ENCODE measurements around the gene HDAC7.

DNA sequence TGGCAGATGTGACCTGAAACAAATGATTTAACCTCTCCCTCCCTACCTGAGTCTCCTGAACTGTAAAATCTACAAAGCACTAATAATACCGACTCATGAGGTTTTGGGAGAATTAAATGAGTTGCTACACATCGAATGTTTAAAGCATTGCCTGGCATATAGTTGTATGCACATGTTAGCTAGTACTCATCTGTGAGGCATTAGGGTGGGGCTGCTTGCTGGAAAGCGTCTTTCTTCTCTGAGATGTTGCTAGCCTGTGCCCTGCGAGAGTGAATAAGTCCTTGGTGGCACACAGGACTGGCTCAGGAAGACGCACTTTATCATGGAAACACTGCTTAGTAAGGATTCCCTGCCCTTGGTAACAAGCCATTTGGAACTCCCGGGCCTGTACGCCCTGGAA, 67.2 kb downstream of the HDAC7 start:
- TF ChIP-seq POLR2A (IDR thresholded peaks at IDR 0.05; ENCODE audit: low read depth, low read length) (no peak), POLR2AphosphoS5 (IDR thresholded peaks at IDR 0.05; ENCODE audit: low read depth, low read length) (no peak), TAF1 (IDR thresholded peaks at IDR 0.05; ENCODE audit: low read depth, low read length) (no peak), SPI1 (IDR thresholded peaks at IDR 0.05; ENCODE audit: low read depth, low read length) (no peak), POU2F2 (IDR thresholded peaks at IDR 0.05; ENCODE audit: low read depth, low read length) (no peak)
